GM03348 (cell line): Measurements from ENCODE around the gene TMEM89.

Experiments used
- DNase-seq: peaks from one replicate; pipeline ENCODE4 v3.0.0; 2012; ENCODE audit warnings: low spot score

The TMEM89 gene

DNA sequence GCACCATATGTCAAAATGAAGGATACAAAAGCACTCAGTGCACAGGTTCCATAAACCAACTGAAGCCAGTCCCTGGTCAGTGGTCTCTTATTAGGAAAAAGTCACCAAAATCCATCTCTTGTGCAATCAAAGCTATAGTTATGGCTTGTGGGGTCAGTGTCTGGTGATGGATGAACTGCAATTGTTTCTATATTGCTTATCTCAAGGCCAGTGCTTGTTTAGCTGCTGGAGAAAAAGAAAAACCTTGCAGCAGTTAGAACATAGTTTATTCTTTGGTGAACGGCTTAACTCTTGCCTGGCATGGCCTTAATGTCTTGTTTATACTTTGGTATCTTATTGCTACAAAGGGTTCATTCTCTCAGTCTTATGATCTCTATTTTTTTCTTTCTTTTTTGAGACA is 9.3 kb downstream of the TMEM89 start:
- no peak for DNase-seq

DNA sequence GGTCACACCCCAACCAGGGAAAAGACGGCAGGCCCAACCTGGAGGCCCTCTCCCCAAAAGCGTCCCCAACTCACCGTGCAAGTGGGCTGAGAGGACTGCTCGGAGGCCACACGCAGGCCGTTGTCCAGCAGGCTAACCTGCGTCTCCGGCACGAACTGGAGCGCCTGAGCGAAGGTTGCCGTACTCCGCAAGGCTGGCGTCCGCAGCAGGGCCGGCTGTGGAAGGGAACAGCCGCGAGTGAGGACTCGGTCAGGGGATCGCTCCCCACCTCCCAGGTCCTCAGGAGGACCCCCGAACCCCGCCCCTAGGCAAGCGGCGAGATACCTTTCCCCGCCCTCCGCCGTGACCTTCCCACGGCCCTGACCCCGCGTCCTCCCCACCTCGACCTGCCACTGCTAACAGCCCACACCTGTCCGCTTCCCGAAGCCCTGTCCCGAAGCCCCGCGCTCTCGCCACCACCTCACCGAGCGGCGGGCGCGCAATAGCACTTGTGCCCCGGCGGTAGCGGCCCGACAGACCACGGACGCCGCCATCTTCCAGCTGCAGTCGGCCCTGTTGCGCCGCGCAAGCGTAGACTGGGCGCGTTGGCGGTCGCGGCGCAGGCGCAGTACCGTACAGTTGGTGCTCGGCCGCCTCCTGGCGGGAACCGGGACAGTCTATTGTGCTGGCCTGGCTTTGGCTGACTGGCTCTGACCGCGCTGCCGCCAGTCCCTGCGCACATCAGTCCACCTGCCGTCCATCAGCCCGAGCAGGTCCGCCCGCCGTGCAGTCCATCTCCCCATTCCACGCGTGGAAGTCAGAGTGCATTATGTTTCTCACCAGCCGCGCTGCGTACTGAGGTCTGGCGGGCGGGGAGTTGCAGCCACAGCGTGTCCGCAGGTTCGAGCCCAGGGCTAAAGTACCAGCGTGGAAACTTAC is 12.2 kb downstream of the TMEM89 start, which contains the start of gene UQCRC1:
Gene UQCRC1 (minus strand): TSS at position 559 of the 918 bp plus-strand sequence. CDS start 26 bp downstream, at position 533.
- peak; percentile 99 for DNase-seq

- DNase-seq, result no peak
These were observed 14.1 kb downstream of the TMEM89 start for GRCh38 chr3:48607519-48607918.

DNA sequence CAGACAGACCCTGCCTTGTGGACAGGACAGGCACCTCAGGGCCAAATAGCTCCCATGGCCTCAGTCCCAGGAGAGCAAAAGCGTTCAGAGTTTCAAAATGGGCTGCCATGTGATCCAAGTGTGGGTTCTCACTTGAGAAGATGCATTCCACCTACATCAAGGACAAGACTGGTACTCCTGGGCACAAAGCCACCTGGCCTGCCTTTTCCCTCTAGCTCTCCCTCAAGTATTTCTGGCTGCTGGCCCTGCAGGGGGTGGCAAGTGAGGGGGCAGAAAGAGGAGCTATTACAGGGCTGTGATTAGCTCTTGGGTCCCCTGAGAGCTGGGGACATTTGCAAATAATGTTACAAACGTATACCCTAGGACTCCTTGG is 20.0 kb downstream of the TMEM89 start:
- DNase-seq, result no peak

DNA sequence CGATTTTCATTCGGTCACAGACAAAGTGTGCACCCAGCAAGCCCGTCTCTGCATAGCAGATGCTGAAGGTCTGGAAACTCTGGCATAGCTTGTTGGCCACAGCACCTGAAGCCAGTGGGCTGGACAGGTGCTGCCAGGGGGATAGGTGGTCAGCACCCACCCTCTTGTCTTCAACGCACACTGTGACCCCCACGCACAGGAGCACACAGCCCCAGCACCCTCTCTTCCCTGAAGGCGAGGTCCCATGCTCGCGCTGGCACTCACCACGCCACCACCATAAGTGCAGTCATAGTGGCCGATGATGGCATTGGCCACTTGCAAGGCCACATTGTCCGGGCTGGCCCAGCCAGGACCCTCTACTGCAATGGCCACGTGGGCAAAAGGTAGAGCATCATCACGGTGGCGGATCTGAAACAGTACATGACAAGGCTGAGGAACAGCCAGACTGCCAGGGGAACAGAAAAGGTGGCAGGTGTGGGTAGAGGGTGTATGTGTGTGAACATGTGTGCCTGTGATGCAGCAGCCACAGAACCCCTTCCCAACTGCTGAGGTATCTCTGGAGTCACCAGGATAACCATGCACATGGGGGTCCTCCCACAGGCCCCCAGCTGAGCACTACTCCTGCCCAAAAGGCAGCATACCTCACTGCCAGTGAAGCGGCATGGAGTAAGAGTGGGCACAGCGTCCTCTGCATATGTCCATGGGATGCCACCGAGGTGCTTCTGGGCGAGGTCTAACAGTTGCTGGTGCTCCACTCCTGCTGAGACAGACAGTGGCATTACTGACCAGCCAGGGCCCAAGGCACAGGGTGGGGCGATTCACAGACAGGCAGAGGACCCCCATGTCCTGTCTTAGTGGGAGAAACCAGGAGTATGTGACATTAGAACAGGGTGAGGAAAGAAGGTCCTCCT is 20.6 kb downstream of the TMEM89 start:
- no peak for DNase-seq

- DNase-seq, result no peak
These were observed 21.9 kb downstream of the TMEM89 start for GRCh38 chr3:48599509-48600285.

GRCh38 chr3:48599077-48599501 is 22.5 kb downstream of the TMEM89 start:
- no peak for DNase-seq

DNA sequence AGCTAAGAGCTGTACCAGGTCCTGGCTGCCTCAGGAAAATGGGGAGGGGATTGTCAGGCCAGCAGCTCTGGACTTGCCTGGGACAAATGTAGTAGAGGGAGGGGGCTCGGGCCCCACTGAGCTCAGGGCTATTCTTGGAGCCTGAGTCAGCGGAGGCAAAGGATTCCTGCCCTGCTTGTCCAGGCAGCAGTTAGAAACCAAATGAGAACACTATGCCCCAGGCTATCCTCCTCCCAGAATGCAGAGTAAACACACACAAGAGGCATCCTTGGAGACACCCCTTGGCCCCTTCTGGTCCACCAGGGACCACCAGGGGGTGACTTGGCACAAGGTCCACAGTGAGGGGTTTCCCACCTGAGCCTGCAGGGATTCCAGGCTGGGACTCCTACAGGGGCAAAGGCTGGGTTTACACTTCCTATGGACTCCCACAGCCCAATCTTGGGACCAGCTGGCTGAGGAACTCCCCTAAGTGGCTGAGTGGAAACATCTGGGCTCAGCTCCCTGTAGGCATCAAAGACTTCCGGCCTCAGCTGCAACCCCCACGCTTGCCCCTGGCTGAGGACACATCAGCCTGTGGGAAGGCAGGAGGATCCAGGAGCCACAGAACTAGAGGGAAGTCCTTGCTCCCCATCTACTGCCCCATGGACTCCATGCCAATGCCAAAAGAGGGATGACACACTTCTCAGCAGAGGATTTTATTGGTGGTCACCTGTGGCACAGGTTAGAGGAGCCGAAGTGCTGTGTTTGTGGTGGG is 23.1 kb downstream of the TMEM89 start:
- DNase-seq, result peak; percentile 92

DNA sequence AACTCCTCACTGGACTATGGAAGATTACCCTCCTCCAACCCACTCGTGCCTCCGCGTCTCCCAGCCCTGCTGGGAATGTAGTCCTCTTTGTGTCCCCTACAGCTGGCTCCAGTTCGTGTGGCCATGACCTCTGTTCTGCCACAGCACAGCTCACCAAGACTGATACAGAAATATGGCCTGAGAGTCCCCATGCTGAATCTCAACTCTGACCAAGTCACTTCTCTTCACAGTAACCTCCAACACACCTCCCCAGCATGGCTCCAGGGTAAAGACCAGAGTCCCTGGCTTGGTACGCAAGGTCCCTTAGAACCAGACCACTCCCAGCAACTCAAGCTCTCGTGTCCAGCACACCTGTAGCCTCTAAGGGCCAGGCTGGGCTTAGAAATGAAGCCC is 24.2 kb downstream of the TMEM89 start:
- DNase-seq, result no peak

DNA sequence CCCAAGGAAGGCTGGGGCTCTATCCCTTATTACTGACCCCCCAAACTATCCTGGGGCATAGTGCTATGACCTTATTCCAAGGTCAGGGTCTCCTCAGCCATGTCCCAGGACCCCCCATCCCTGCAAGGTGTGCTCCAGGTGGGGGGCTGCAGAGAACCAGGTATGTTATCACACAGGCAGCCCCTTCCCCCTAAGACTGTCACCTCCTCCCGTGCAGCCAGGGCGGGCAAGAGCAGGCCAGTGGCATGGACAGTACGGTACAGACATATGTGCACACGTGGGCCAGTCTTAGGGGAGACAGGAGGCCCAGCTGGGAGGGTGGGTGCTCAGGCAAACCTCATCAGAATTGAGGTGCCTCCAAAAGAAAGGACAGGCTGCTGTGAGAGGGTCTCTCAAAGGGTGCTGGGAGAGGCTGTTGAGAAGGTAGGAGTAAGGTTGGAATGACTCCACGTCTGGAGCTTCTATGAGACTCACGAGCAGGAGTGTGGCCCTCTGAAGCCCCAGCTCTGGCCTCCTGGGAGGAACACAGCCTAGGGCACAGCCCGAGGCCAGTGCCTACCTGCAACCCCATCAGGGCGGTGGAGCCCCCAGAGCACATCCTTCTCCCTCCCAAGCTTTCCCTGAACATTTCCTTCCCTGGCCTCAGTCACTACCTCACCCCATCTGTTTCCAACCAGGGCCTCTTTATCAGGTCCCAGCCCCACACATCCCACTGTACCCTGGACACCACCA is 24.7 kb downstream of the TMEM89 start:
- DNase-seq, result no peak

DNA sequence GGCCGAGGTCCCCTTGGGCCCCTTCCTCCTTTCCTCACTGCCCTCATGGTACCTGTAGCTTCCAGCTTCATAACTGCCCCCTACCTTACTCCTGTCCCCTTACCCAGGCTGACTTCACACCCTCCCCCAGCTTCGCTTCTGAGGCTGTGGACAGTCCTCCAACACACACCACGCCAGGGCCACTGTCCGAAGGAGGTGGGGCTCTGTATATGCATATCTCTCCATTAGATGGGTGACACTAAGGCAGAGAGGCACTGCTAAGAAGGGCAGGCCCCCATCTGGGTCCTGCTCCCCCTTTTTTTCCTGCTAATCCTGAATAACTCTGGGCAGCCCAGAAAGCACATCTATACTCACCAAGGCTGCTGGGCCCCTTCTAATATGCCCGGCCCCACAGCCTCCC is 25.4 kb downstream of the TMEM89 start:
- no peak for DNase-seq

DNA sequence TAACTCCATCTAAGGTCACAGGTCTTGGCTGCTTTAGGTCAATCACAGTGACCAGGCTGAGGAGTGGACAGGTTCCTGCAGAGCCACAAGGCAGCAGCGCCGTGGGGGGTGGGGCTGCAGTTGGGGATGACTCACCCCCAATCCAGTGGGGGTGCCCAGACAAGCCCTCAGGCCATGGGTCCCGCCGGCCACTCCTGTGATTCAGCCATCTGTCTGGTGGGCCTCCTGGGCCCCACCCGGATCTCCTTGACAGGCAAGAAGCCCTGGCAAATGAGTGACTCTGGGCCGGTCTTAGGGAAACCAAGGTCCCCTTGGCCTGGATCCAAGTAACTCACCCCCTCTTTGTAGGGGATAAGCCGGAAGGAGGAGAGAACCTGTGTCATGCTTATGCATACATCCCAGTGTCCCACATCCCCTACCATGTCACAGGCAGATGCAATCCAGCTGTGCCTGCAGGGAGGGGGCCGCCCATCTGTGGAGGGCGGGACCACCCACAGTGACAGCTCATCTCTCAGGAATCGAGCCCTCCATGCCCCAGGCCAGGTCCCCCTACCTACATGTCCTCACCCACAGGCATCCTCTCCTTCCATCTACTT is 25.9 kb downstream of the TMEM89 start:
- DNase-seq, result peak; percentile 91

DNA sequence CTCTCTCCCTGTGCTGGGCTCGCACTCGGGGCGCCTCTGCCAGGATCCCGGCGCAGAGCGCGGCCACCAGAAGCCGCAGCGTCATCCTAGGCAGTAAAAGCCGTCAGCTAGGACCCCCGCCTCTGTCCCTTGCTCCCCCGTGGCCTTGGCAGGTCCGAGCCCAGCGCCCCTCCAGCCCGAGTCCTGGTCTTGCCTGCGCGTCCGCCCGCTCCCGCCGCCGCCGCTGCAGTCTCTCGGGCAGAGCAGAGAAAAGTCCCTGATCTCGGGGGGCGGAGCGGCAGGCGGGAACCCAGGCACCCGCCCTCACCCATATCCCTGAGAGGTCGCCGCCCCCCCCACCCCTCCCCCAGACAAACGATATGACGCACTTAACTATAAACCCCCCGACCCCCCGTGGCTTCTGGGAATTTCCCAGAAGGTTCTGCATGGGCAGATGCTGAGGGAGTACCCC is 26.5 kb downstream of the TMEM89 start, which contains the start of gene COL7A1:
Gene COL7A1 (minus strand): TSS at position 255 of the 451 bp plus-strand sequence. CDS start 170 bp downstream, at position 85.
- peak; percentile 63 for DNase-seq

DNA sequence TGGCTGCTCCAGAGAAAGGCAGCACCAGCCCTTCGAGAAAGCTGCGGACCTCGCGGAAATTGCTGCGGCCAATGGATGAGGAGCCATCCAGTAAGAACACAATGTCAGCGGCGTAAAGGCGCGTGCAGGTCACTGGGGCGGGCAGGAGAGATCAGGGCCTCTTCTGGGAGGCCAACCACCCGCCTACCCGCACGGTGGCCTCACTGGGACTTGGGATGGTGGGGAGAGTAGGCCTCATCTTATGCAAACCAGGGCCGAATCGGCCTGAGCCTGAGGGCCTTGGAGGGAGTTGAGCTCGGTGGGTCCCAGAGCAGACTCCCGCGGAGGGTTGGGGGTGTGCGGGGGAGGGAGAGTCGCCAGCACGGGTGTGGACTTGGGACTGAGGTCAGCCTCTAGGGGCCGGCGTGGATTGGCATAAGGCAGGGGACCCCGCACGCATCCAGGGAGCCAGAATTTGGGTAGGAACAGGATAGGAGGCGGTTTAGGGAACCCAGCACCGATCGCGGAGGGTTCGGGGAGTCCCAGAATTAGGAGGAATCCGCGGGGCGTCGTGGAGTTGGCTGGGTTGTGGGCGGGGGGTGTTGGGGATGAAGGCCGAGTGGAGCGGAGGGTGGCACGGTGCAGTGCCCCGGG is 27.0 kb downstream of the TMEM89 start:
- no peak for DNase-seq

DNA sequence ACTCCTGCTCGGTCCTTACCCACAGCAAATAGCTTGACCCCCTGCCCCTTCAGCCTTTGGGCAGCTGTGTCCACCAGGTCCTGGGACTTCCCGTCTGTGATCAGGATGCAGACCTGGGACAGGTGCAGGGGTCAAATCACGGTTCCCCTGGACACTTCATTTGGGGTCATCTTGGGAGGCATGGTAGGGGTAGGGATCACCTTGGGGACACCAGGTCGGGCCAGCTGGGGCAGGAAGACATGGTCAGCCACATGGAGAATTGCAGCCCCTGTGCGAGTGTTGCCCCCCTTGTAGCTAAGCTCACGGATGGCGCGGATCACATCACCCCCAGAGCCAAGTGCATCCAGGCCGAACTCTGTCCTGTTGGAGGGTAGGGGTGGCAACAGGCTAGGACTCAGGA is 28.2 kb downstream of the TMEM89 start:
- no peak for DNase-seq

DNA sequence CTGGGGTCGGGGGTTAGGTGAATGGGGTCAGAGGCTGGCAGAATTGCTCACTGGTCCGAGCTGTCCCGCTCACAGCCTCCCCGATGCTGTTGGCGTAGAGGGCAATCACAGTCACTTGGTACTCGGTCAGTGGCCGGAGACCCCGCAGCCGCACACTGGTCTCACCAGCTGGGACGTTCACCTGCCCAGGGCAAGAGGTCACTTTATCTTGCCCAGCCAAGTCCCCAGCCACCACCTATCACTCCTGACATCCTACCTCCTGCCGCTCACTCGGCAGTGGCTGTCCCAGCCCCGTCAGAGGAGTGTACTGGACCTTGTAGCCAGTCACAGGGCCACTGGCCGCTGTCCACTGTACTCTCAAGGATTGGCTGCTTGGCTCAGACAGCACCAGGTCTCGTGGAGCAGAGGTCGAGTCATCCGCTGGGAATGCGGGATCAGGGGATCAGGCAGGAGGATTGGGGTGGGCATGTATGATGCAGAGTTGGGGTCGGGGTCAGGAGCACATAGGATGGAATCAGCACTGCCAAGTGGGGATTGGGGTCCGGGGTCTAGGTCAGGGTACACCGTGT is 29.0 kb downstream of the TMEM89 start:
- no peak for DNase-seq

DNA sequence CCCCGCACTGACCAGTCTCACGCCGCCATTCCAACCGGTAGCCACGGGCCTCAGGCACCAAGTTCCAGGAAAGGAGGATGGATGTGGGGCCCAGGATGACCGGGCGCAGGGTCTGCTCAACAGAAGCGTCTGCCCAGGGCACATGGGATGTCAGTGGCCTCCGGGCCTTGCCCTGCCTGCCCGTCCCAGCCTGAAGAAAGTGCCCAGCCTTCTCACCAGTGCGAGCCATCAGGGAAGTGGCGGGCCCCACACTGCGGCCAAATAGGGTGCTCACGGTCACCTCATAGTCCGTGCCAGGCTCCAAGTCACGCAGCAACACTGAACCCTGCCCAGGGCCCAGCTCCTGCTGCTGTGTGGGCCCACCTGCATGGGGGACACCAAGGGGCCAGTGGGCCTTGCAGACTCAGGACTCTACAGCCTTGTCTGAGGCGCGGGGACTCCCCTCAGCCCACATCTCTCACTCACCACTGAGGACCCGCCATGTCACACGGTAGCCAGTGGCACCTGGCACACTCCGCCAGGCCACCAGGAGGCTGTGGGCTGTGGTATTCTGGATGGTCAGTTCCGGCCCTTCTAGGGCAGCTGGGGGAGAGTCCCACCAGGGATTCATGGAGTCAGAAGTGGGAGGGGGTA is 29.6 kb downstream of the TMEM89 start:
- DNase-seq, result no peak

DNA sequence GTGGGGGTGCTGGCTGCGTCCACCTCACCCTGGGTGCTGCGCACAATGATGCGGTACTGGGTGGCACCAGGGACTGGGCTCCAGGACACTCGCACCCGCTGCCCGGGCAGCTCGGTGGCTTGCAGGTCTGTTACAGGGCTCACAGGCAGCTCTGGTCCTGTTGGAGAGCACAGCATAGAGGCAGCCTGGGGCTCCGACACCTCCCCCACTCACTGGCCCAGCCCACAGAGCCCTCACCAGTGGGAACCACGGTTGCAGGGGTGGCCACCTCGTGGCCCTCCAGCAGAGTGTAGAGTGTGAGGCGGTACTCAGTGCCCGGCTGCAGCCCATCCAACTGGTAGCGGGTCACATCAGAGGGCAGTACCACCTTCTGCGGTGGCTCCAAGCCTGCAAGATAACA is 30.1 kb downstream of the TMEM89 start:
- DNase-seq, result no peak

DNA sequence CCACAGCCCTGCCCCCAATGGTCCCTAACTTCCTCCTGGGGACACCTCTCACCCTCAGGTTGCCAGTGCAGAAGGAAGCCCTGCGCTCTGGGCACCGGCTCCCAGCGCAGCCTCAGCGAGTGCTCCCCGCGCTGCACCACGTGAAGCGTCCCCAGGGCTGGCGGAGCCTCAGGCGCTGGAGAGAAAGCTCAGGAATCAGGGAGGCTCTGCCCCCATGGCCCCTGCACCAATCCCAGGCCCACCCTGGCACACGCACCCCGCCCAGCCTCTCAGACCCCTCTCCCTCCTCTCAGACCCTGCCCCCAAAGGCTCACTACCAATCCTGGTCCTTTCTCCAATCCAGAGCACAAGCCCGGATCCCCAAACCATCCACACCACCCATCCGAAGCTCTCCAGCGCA is 33.3 kb downstream of the TMEM89 start:
- no peak for DNase-seq
